ENCODE measurements around the gene ARHGEF2.
"Not testable (repeated sequence)": the region's sequence is repeated elsewhere in the genome, so short reads cannot be mapped to it uniquely, and the experiment has no call there.

Gene ARHGEF2

GRCh38 chr1:155934936-155935590, 43.3 kb downstream of the ARHGEF2 start:
- H3K27me3 Mint-ChIP-seq, result no peaks in the 10 kb centered on the region
- no peak overlapping the region for H3K4me3 Mint-ChIP-seq
- peaks cover 12% of the 10 kb centered on the region for H3K4me1 Mint-ChIP-seq (ENCODE audit: low read depth)
- H3K36me3 Mint-ChIP-seq (ENCODE audit: low read depth), result no peaks in the 10 kb centered on the region
- no peak overlapping the region for H3K27ac Mint-ChIP-seq
- intact Hi-C loops (cut with micrococcal nuclease), result no loop called here
- no peaks in the 10 kb centered on the region for H3K9me3 Mint-ChIP-seq

- no peaks in the 10 kb centered on the region for H3K9me3 Mint-ChIP-seq
Observed at GRCh38 chr1:155934097-155934935, 44.0 kb downstream of the ARHGEF2 start, which contains the start of gene KHDC4. TSS of gene KHDC4 (minus strand) at chr1:155934413. CDS start at chr1:155934373, 40 bp downstream.

GRCh38 chr1:155933591-155934096, 44.7 kb downstream of the ARHGEF2 start:
- Mint-ChIP-seq H3K4me3 (no peak overlapping the region), H3K4me1 (ENCODE audit: low read depth) (peaks cover 12% of the 10 kb centered on the region), H3K36me3 (ENCODE audit: low read depth) (no peaks in the 10 kb centered on the region), H3K27me3 (no peaks in the 10 kb centered on the region), H3K9me3 (no peaks in the 10 kb centered on the region), H3K27ac (no peak overlapping the region)
- intact Hi-C loops (cut with micrococcal nuclease), result no loop called here

More at GRCh38 chr1:155934097-155934935, 44.0 kb downstream of the ARHGEF2 start, which contains the start of gene KHDC4:
- H3K4me3 Mint-ChIP-seq, result no peak within 1 kb of the TSS
- intact Hi-C loops (cut with micrococcal nuclease), result no loop called here
- H3K36me3 Mint-ChIP-seq (ENCODE audit: low read depth), result no peaks in the 10 kb centered on the region
- peaks cover 11% of the 10 kb centered on the region for H3K4me1 Mint-ChIP-seq (ENCODE audit: low read depth)
- H3K27me3 Mint-ChIP-seq, result no peaks in the 10 kb centered on the region
- H3K27ac Mint-ChIP-seq, result no peak within 1 kb of the TSS

GRCh38 chr1:155932487-155932886, 45.9 kb downstream of the ARHGEF2 start:
- Mint-ChIP-seq H3K27me3 (no peaks in the 10 kb centered on the region), H3K9me3 (no peaks in the 10 kb centered on the region), H3K27ac (no peak overlapping the region), H3K36me3 (ENCODE audit: low read depth) (no peaks in the 10 kb centered on the region), H3K4me1 (ENCODE audit: low read depth) (peaks cover 12% of the 10 kb centered on the region), H3K4me3 (no peak overlapping the region)
- intact Hi-C loops (cut with micrococcal nuclease), result no loop called here

- no peaks in the 10 kb centered on the region for H3K36me3 Mint-ChIP-seq (ENCODE audit: low read depth)
- no peak overlapping the region for H3K4me3 Mint-ChIP-seq
- intact Hi-C loops (cut with micrococcal nuclease), result no loop called here
- peaks cover 12% of the 10 kb centered on the region for H3K4me1 Mint-ChIP-seq (ENCODE audit: low read depth)
- H3K27me3 Mint-ChIP-seq, result no peaks in the 10 kb centered on the region
- no peaks in the 10 kb centered on the region for H3K9me3 Mint-ChIP-seq
- no peak overlapping the region for H3K27ac Mint-ChIP-seq
Observed at GRCh38 chr1:155932081-155932480, 46.3 kb downstream of the ARHGEF2 start.

GRCh38 chr1:155931332-155932038, 46.9 kb downstream of the ARHGEF2 start:
- intact Hi-C loops (cut with micrococcal nuclease), result no loop called here
- H3K27ac Mint-ChIP-seq, result peak overlapping the region; percentile 63

GRCh38 chr1:155930725-155931124, 47.6 kb downstream of the ARHGEF2 start:
- intact Hi-C loops (cut with micrococcal nuclease); H3K27me3 Mint-ChIP-seq; H3K36me3 Mint-ChIP-seq (ENCODE audit: low read depth); H3K4me3 Mint-ChIP-seq; H3K9me3 Mint-ChIP-seq: not testable (repeated sequence)
- H3K27ac Mint-ChIP-seq, result peak overlapping the region; percentile 63
- peaks cover 12% of the 10 kb centered on the region for H3K4me1 Mint-ChIP-seq (ENCODE audit: low read depth)

More at GRCh38 chr1:155931332-155932038, 46.9 kb downstream of the ARHGEF2 start:
- Mint-ChIP-seq H3K4me1 (ENCODE audit: low read depth) (peaks cover 12% of the 10 kb centered on the region), H3K36me3 (ENCODE audit: low read depth) (no peaks in the 10 kb centered on the region), H3K27me3 (no peaks in the 10 kb centered on the region), H3K4me3 (no peak overlapping the region), H3K9me3 (no peaks in the 10 kb centered on the region)

- peaks cover 12% of the 10 kb centered on the region for H3K4me1 Mint-ChIP-seq (ENCODE audit: low read depth)
- H3K27me3 Mint-ChIP-seq, result no peaks in the 10 kb centered on the region
- no peaks in the 10 kb centered on the region for H3K9me3 Mint-ChIP-seq
- H3K36me3 Mint-ChIP-seq (ENCODE audit: low read depth), result no peaks in the 10 kb centered on the region
- no peak overlapping the region for H3K4me3 Mint-ChIP-seq
- intact Hi-C loops (cut with micrococcal nuclease), result no loop called here
- H3K27ac Mint-ChIP-seq, result peak overlapping the region; percentile 5
Observed at GRCh38 chr1:155929057-155929456, 49.3 kb downstream of the ARHGEF2 start.

GRCh38 chr1:155925506-155925905, 52.8 kb downstream of the ARHGEF2 start:
- intact Hi-C loops (cut with micrococcal nuclease), result no loop called here
- peaks cover 6% of the 10 kb centered on the region for H3K4me1 Mint-ChIP-seq (ENCODE audit: low read depth)
- H3K27me3 Mint-ChIP-seq, result no peaks in the 10 kb centered on the region
- H3K27ac Mint-ChIP-seq, result no peak overlapping the region
- H3K36me3 Mint-ChIP-seq (ENCODE audit: low read depth), result no peaks in the 10 kb centered on the region
- no peak overlapping the region for H3K4me3 Mint-ChIP-seq
- no peaks in the 10 kb centered on the region for H3K9me3 Mint-ChIP-seq

GRCh38 chr1:155920717-155921116, 57.6 kb downstream of the ARHGEF2 start:
- no peak overlapping the region for H3K4me3 Mint-ChIP-seq
- H3K27me3 Mint-ChIP-seq, result no peaks in the 10 kb centered on the region
- H3K27ac Mint-ChIP-seq, result no peak overlapping the region
- intact Hi-C loops (cut with micrococcal nuclease), result no loop called here
- H3K9me3 Mint-ChIP-seq, result no peaks in the 10 kb centered on the region
- H3K36me3 Mint-ChIP-seq (ENCODE audit: low read depth), result no peaks in the 10 kb centered on the region
- H3K4me1 Mint-ChIP-seq (ENCODE audit: low read depth), result no peaks in the 10 kb centered on the region

GRCh38 chr1:155919801-155920200, 58.5 kb downstream of the ARHGEF2 start:
- no peaks in the 10 kb centered on the region for H3K36me3 Mint-ChIP-seq (ENCODE audit: low read depth)
- no peaks in the 10 kb centered on the region for H3K27me3 Mint-ChIP-seq
- intact Hi-C loops (cut with micrococcal nuclease), result no loop called here
- no peaks in the 10 kb centered on the region for H3K9me3 Mint-ChIP-seq
- H3K4me3 Mint-ChIP-seq, result no peak overlapping the region
- H3K4me1 Mint-ChIP-seq (ENCODE audit: low read depth), result no peaks in the 10 kb centered on the region
- no peak overlapping the region for H3K27ac Mint-ChIP-seq

GRCh38 chr1:155918660-155919059, 59.7 kb downstream of the ARHGEF2 start:
- no peaks in the 10 kb centered on the region for H3K27me3 Mint-ChIP-seq
- H3K4me3 Mint-ChIP-seq, result no peak overlapping the region
- H3K9me3 Mint-ChIP-seq, result no peaks in the 10 kb centered on the region
- no peak overlapping the region for H3K27ac Mint-ChIP-seq
- intact Hi-C loops (cut with micrococcal nuclease), result no loop called here
- H3K36me3 Mint-ChIP-seq (ENCODE audit: low read depth), result no peaks in the 10 kb centered on the region
- H3K4me1 Mint-ChIP-seq (ENCODE audit: low read depth), result no peaks in the 10 kb centered on the region

- Mint-ChIP-seq H3K36me3 (ENCODE audit: low read depth) (peaks cover 22% of the 10 kb centered on the region), H3K4me1 (ENCODE audit: low read depth) (peaks cover 15% of the 10 kb centered on the region), H3K27ac (no peak overlapping the region), H3K27me3 (no peaks in the 10 kb centered on the region), H3K4me3 (no peak overlapping the region), H3K9me3 (no peaks in the 10 kb centered on the region)
- intact Hi-C loops (cut with micrococcal nuclease), result no loop called here
Observed at GRCh38 chr1:155913969-155914757, 64.2 kb downstream of the ARHGEF2 start.

Measured in dendritic cell treated with granulocyte-macrophage colony-stimulating factor and Interleukin-4, amounts not matched to agents 40 ng/mL and 50 ng/mL, for 4 days (primary cell).